HEK293 (cell line): ENCODE results near the gene FAM120B.

Experiments
- CTCF ChIP-seq: fragments of 450-650 bp; formaldehyde crosslinking; IDR thresholded peaks from 2 replicates; pipeline ENCODE4 v1.5.1; 2016; ENCODE audit warnings: missing biosample characterization, missing genetic modification characterization
- IKZF3 ChIP-seq: fragments of 450-650 bp; IDR thresholded peaks from 2 replicates; pipeline ENCODE4 v1.5.0; 2018; ENCODE audit warnings: missing biosample characterization, mild to moderate bottlenecking, missing genetic modification characterization, moderate library complexity
- PRDM10 ChIP-seq: fragments of 450-650 bp; formaldehyde crosslinking; IDR thresholded peaks from 2 replicates; pipeline ENCODE4 v1.5.1; 2016; ENCODE audit warnings: missing biosample characterization, missing genetic modification characterization
- REPIN1 ChIP-seq: fragments of 450-650 bp; formaldehyde crosslinking; IDR thresholded peaks from 2 replicates; pipeline ENCODE4 v1.5.1; 2017; ENCODE audit warnings: missing biosample characterization, missing genetic modification characterization, low read depth
- REST ChIP-seq: fragments of 450-650 bp; formaldehyde crosslinking; IDR thresholded peaks from 2 replicates; pipeline ENCODE4 v1.5.1; 2016; ENCODE audit warnings: missing biosample characterization, missing genetic modification characterization
- YY2 ChIP-seq: fragments of 450-650 bp; formaldehyde crosslinking; IDR thresholded peaks from 2 replicates; pipeline ENCODE4 v1.5.1; 2016; ENCODE audit warnings: missing biosample characterization, missing genetic modification characterization
- ZNF133 ChIP-seq: fragments of 450-650 bp; formaldehyde crosslinking; IDR thresholded peaks from 2 replicates; pipeline ENCODE4 v1.5.1; 2016; ENCODE audit warnings: missing biosample characterization, missing genetic modification characterization
- ZNF140 ChIP-seq: fragments of 450-650 bp; formaldehyde crosslinking; IDR thresholded peaks from 2 replicates; pipeline ENCODE4 v1.5.1; 2016; ENCODE audit warnings: missing biosample characterization, missing genetic modification characterization
- ZNF169 ChIP-seq: fragments of 450-650 bp; formaldehyde crosslinking; IDR thresholded peaks from 2 replicates; pipeline ENCODE4 v1.5.1; 2016; ENCODE audit warnings: missing biosample characterization, missing genetic modification characterization
- ZNF311 ChIP-seq: fragments of 450-650 bp; formaldehyde crosslinking; IDR thresholded peaks from 2 replicates; pipeline ENCODE4 v1.5.1; 2017; ENCODE audit warnings: missing biosample characterization, missing genetic modification characterization, borderline replicate concordance
- ZNF558 ChIP-seq: fragments of 450-650 bp; formaldehyde crosslinking; IDR thresholded peaks from 2 replicates; pipeline ENCODE4 v1.5.1; 2016; ENCODE audit warnings: missing biosample characterization, missing genetic modification characterization
- ZNF623 ChIP-seq: fragments of 450-650 bp; formaldehyde crosslinking; IDR thresholded peaks from 2 replicates; pipeline ENCODE4 v1.5.1; 2016; ENCODE audit warnings: missing biosample characterization, missing genetic modification characterization
- ZSCAN23 ChIP-seq: fragments of 450-650 bp; formaldehyde crosslinking; IDR thresholded peaks from 2 replicates; pipeline ENCODE4 v1.5.1; 2016; ENCODE audit warnings: missing biosample characterization, missing genetic modification characterization

- TF ChIP-seq ZSCAN23 (tag by site-specific recombination), result no peak
- no peak for TF ChIP-seq IKZF3 (tag by site-specific recombination)
- TF ChIP-seq ZNF133 (tag by site-specific recombination), result no peak
- no peak for TF ChIP-seq ZNF169 (tag by site-specific recombination)
- TF ChIP-seq YY2, result no peak
- no peak for TF ChIP-seq ZNF623
- no peak for TF ChIP-seq REPIN1 (tag by site-specific recombination)
- no peak for TF ChIP-seq CTCF
- TF ChIP-seq ZNF558 (tag by site-specific recombination), result no peak
- TF ChIP-seq ZNF140 (tag by site-specific recombination), result no peak
- no peak for TF ChIP-seq ZNF311
- TF ChIP-seq REST, result no peak
- TF ChIP-seq PRDM10, result no peak
Observed at GRCh38 chr6:170423814-170424603, 117.5 kb downstream of the FAM120B start.
